Measurements from ENCODE around the gene NPAS3.

- TF ChIP-seq, protein P1, sequence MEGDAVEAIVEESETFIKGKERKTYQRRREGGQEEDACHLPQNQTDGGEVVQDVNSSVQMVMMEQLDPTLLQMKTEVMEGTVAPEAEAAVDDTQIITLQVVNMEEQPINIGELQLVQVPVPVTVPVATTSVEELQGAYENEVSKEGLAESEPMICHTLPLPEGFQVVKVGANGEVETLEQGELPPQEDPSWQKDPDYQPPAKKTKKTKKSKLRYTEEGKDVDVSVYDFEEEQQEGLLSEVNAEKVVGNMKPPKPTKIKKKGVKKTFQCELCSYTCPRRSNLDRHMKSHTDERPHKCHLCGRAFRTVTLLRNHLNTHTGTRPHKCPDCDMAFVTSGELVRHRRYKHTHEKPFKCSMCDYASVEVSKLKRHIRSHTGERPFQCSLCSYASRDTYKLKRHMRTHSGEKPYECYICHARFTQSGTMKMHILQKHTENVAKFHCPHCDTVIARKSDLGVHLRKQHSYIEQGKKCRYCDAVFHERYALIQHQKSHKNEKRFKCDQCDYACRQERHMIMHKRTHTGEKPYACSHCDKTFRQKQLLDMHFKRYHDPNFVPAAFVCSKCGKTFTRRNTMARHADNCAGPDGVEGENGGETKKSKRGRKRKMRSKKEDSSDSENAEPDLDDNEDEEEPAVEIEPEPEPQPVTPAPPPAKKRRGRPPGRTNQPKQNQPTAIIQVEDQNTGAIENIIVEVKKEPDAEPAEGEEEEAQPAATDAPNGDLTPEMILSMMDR (IDR thresholded peaks at IDR 0.05), result no peak
- TF ChIP-seq EP300 (IDR thresholded peaks at IDR 0.05), result no peak
Measured at GRCh38 chr14:32900547-32900946, 38.1 kb upstream of the NPAS3 start.
